Gastrocnemius medialis (tissue), 4 donors: ENCODE data around the gene LBHD1. TPM values are rescaled to one million over a fixed set of nuclear protein-coding genes. Genes with fewer than 3 reads are reported as not detected.

Source experiments
- ATAC-seq, 2 donors: fragments of 150-250 bp; one replicate each; pipeline ENCODE4 v1.9.1; 2016
- DNase-seq, 2 donors: peaks; one replicate each; pipeline ENCODE4 v3.0.0-alpha.2; 2019
- H3K27ac ChIP-seq, 4 donors: fragments of 200-600 bp; sonication (generic); 1 replicate in 1 of 4; 2 replicates in 3 of 4; pipeline ENCODE4 v1.5.1; 2016 to 2018; ENCODE audit warnings: mild to moderate bottlenecking in 2 of 4, moderate library complexity in 1 of 4
- H3K27me3 ChIP-seq, 3 donors: fragments of 200-600 bp; sonication (generic) in 2 of 3; 1 replicate in 1 of 3; 2 replicates in 2 of 3; pipeline versions ENCODE4 v1.5.1 to v1.6.0; 2016 to 2019; ENCODE audit warnings: mild to moderate bottlenecking in 1 of 3, moderate library complexity in 1 of 3
- H3K36me3 ChIP-seq, 2 donors: fragments of 200-600 bp; sonication (generic) in 1 of 2; one replicate each; pipeline ENCODE4 v1.5.1; 2017 to 2018
- H3K4me1 ChIP-seq, 2 donors: fragments of 200-600 bp; sonication (generic) in 1 of 2; one replicate each; pipeline ENCODE4 v1.5.1; 2016 to 2017; ENCODE audit warnings: mild to moderate bottlenecking in 2 of 2
- H3K4me3 ChIP-seq, 4 donors: fragments of 200-600 bp; sonication (generic) in 3 of 4; 1 replicate in 1 of 4; 2 replicates in 3 of 4; pipeline ENCODE4 v1.5.1; 2016 to 2019; ENCODE audit warnings: mild to moderate bottlenecking in 2 of 4
- H3K9me3 ChIP-seq, 3 donors: fragments of 200-600 bp; sonication (generic) in 2 of 3; 1 replicate in 1 of 3; 2 replicates in 2 of 3; pipeline ENCODE4 v1.5.1; 2016 to 2019
- POLR2A ChIP-seq, 2 donors: fragments of 450-650 bp; IDR thresholded peaks; one replicate each; pipeline ENCODE4 v1.6.1; 2017; ENCODE audit warnings: antibody characterized with exemption in 2 of 2, mild to moderate bottlenecking in 2 of 2, moderate library complexity in 2 of 2
- in situ Hi-C, 4 donors: fragments of 200-750 bp; cut with MboI; loops; one replicate each; pipeline versions ENCODE4 v1.15.0 to v1.8.0; 2017; ENCODE audit warnings: low sequenced_read_pairs in 4 of 4
- intact Hi-C: fragments of 100-400 bp; cut with DNase I; formaldehyde crosslinking; loops from one replicate; pipeline ENCODE4 v1.15.1; 2023; ENCODE audit warnings: low total_unique reads
- total RNA-seq, 4 donors: library from RNA; depleted of rRNA; stranded (reverse); fragments of >200 nt; gene quantifications; one replicate each; pipeline versions ENCODE4 v1.1.0 to v1.2.3, GENCODE V29; 2016
- TF ChIP-seq, protein P1 (sequence below), 5 experiments: fragments of 450-650 bp in 3 of 5; fragments of 200-600 bp in 2 of 5; sonication (generic) in 2 of 5; IDR thresholded peaks in 4 of 5; conservative IDR thresholded peaks in 1 of 5; 1 replicate in 4 of 5; 2 replicates in 1 of 5; pipeline ENCODE4 v1.5.1; 2016 to 2019; ENCODE audit warnings: antibody characterized with exemption in 5 of 5, mild to moderate bottlenecking in 3 of 5, moderate library complexity in 3 of 5

LBHD1 gene
- total RNA-seq, 4 donors from 2014 or later: 0.82 to 2.1 (median 1.1) TPM

DNA sequence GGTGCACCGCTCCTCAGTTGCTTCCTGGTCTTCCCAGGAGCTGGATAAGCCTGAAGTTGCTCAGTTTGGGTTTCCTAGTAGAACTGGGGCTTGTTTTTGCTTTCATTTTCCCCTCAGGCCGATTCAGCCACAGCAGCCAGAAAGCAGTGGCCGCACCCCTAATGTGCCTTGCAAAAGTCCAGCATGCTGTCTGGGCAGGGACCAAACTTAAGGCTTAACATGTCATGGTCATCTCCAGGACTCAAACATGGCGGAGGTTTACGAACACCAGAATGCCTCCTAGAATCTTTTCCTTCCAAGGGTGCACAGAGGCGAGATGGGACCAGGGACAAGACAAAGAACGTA lies 37.9 kb upstream of the LBHD1 start:
- Histone ChIP-seq H3K27ac (peak overlapping the region; percentile 94 to 97 (median 96)), H3K4me1 (peaks cover 32 to 45% of the 10 kb centered on the region in 2 donors), H3K27me3 (no peaks in the 10 kb centered on the region), H3K36me3 (peaks cover 0 to 29% of the 10 kb centered on the region in 2 donors), H3K4me3 (peak overlapping the region; percentile 75 to 87 (median 81)), H3K9me3 (no peaks in the 10 kb centered on the region)
- intact Hi-C loops: no loop called here
- in situ Hi-C loops: loop anchor here in 1 of 4 donors (25.0 kb wide), 1 partner anchor 98 kb away; the partner anchor contains the start of genes B3GAT3, EML3, MTA2 and ROM1
- DNase-seq (no peak), ATAC-seq (no peak)
- TF ChIP-seq POLR2A (IDR thresholded peaks at IDR 0.05): no peak
- TF ChIP-seq, protein P1, sequence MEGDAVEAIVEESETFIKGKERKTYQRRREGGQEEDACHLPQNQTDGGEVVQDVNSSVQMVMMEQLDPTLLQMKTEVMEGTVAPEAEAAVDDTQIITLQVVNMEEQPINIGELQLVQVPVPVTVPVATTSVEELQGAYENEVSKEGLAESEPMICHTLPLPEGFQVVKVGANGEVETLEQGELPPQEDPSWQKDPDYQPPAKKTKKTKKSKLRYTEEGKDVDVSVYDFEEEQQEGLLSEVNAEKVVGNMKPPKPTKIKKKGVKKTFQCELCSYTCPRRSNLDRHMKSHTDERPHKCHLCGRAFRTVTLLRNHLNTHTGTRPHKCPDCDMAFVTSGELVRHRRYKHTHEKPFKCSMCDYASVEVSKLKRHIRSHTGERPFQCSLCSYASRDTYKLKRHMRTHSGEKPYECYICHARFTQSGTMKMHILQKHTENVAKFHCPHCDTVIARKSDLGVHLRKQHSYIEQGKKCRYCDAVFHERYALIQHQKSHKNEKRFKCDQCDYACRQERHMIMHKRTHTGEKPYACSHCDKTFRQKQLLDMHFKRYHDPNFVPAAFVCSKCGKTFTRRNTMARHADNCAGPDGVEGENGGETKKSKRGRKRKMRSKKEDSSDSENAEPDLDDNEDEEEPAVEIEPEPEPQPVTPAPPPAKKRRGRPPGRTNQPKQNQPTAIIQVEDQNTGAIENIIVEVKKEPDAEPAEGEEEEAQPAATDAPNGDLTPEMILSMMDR (IDR thresholded peaks at IDR 0.05 in 4 of 5, conservative IDR thresholded peaks at IDR 0.05 in 1 of 5): no peak

DNA sequence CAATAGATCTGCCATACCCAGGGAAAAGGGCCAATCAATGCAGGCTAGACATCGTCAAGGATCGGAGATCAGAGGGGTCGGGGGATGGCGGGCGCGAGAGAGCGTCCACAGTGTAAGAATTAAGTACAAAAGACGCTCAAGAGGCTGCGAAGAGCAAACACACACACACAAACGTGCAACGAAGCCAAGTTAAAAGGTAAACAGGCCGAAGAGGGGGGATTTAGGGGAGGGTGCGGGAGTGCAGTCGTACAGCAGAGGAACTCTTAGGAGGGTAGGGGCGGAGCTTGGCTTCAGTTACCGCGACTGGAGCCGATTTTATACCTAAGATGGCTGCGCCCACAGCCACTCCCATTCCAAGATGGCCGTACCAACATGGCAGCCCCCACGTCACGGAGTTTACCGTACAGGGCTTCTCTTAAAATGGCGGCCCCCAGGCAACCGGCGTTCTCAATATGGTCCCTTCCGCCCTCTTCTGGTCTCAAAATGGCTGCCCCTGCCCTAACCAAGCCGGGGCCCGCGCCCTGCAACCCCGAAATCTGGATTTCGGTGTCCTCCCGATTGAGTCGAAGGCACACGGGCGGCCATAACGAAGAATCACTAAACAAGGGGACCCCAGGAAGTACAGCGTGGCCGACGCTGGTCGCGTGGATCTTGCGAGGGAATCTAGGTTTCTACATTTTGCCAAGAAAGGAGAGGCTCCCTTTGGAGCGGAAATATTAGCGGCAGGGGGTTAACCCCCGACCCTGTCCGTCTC lies 37.4 kb upstream of the LBHD1 start:
- peaks cover 34 to 46% of the 10 kb centered on the region in 2 donors for H3K4me1 ChIP-seq
- no peaks in the 10 kb centered on the region for H3K9me3 ChIP-seq
- DNase-seq: peak; percentile 99
- peak overlapping the region; percentile 94 to 97 (median 96) for H3K27ac ChIP-seq
- H3K36me3 ChIP-seq: peaks cover 0 to 24% of the 10 kb centered on the region in 2 donors
- intact Hi-C loops (loop anchor here (1.0 to 5.0 kb wide), 3 partner anchors 18 to 133 kb away; partner anchors contain the start of genes HNRNPUL2 and MTA2), in situ Hi-C loops (loop anchor here in 1 of 4 donors (25.0 kb wide), 1 partner anchor 97 kb away; the partner anchor contains the start of genes B3GAT3, EML3, MTA2 and ROM1)
- TF ChIP-seq POLR2A (IDR thresholded peaks at IDR 0.05): peak; percentile 51 to 60
- TF ChIP-seq, protein P1 (IDR thresholded peaks at IDR 0.05 in 4 of 5, conservative IDR thresholded peaks at IDR 0.05 in 1 of 5): peak in 4 of 5 experiments; percentile 23 to 30 (median 26)
- no peaks in the 10 kb centered on the region for H3K27me3 ChIP-seq
- peak overlapping the region; percentile 75 to 87 (median 81) for H3K4me3 ChIP-seq
- ATAC-seq: peak; percentile 85 to 90

DNA sequence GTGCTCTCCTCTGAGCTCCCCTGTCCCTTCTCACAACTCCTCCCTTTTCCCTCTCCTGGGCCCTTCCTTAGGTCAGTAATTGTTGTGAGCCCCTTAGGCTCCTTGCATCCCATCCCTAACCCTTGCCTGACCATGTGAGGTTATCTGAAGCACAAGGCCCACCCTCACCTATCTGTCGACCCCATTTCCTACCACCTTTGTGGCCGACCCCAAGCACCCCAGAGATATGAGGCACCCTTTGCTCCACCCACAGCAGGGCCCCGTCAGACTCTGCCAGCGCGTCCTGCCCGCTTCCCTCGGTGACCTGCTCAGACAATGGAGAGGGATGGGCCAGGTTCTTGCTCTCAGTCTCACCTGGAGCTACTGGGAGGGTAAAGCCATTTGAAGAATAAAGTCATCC lies 36.7 kb upstream of the LBHD1 start:
- no peaks in the 10 kb centered on the region for H3K9me3 ChIP-seq
- TF ChIP-seq, protein P1 (IDR thresholded peaks at IDR 0.05 in 4 of 5, conservative IDR thresholded peaks at IDR 0.05 in 1 of 5): no peak
- no peak for TF ChIP-seq POLR2A (IDR thresholded peaks at IDR 0.05)
- ATAC-seq (peak; percentile 1), DNase-seq (no peak)
- no peaks in the 10 kb centered on the region for H3K27me3 ChIP-seq
- peaks cover 34 to 46% of the 10 kb centered on the region in 2 donors for H3K4me1 ChIP-seq
- peak overlapping the region; percentile 68 to 87 (median 78) for H3K4me3 ChIP-seq
- intact Hi-C loops: loop anchor here (1.0 to 5.0 kb wide), 3 partner anchors 19 to 134 kb away; partner anchors contain the start of genes HNRNPUL2 and MTA2
- peak overlapping the region; percentile 94 to 97 (median 96) for H3K27ac ChIP-seq
- H3K36me3 ChIP-seq: peaks cover 0 to 18% of the 10 kb centered on the region in 2 donors
- in situ Hi-C loops: loop anchor here in 1 of 4 donors (25.0 kb wide), 1 partner anchor 96 kb away; the partner anchor contains the start of genes B3GAT3, EML3, MTA2 and ROM1

DNA sequence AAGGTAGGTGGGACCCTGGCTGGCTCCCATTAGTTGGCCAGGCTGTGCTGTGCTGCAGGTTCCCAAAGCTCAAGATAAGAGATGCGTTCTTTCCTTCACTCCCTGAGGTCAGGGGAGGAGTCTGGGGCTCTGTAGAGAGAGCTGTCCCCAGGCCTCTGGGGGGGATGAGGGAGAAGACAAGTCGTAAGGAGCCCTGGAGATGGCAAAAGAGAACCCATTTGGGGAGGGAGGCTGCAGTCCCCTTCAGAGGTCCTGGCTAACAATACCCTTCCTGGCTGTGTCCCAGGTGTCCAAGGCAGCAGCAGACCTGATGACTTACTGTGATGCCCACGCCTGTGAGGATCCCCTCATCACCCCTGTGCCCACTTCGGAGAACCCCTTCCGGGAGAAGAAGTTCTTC lies 36.3 kb upstream of the LBHD1 start:
- TF ChIP-seq, protein P1 (IDR thresholded peaks at IDR 0.05 in 4 of 5, conservative IDR thresholded peaks at IDR 0.05 in 1 of 5): no peak
- no peak for TF ChIP-seq POLR2A (IDR thresholded peaks at IDR 0.05)
- ATAC-seq (no peak), DNase-seq (no peak)
- in situ Hi-C loops: loop anchor here in 1 of 4 donors (25.0 kb wide), 1 partner anchor 96 kb away; the partner anchor contains the start of genes B3GAT3, EML3, MTA2 and ROM1
- intact Hi-C loops: loop anchor here (5.0 kb wide), 2 partner anchors 106 to 134 kb away; partner anchors contain the start of gene MTA2
- no peaks in the 10 kb centered on the region for H3K9me3 ChIP-seq
- peaks cover 0 to 18% of the 10 kb centered on the region in 2 donors for H3K36me3 ChIP-seq
- H3K4me1 ChIP-seq: peaks cover 34 to 43% of the 10 kb centered on the region in 2 donors
- H3K27ac ChIP-seq: peak overlapping the region; percentile 94 to 97 (median 96)
- H3K27me3 ChIP-seq: no peaks in the 10 kb centered on the region
- H3K4me3 ChIP-seq: peak overlapping the region; percentile 68 to 87 (median 78)
